HG02610 (cell line): ENCODE measurements around the gene DGKA.
A peak's percentile ranks its signal among the peaks of the same experiment; 100 is the strongest.
"Not testable (repeated sequence)": the region's sequence is repeated elsewhere in the genome, so short reads cannot be mapped to it uniquely, and the experiment has no call there.

ENCODE experiments used
- ATAC-seq: cut with Tn5 transposase; IDR thresholded peaks from one replicate; pipeline ENCODE4 v1.9.1; 2021; ENCODE audit warnings: mild to moderate bottlenecking, moderate library complexity; ENCODE audit not compliant: unreplicated experiment

DGKA gene

GRCh38 chr12:55930771-55931316, at the start of gene DGKA:
Gene DGKA (plus strand): TSS chr12:55931162. CDS start chr12:55936504, 5,342 bp downstream.
- ATAC-seq, result peak; percentile 25

- ATAC-seq, result no peak
Observed at GRCh38 chr12:55885113-55885512, 45.8 kb upstream of the DGKA start.

GRCh38 chr12:55891310-55891709, 39.7 kb upstream of the DGKA start:
- no peak for ATAC-seq

GRCh38 chr12:55893723-55894122, 37.2 kb upstream of the DGKA start:
- ATAC-seq, result no peak

- no peak for ATAC-seq
Observed at GRCh38 chr12:55899082-55899481, 31.9 kb upstream of the DGKA start.

GRCh38 chr12:55901881-55902490, 29.0 kb upstream of the DGKA start:
- no peak for ATAC-seq

GRCh38 chr12:55906056-55906455, 24.9 kb upstream of the DGKA start:
- no peak for ATAC-seq

GRCh38 chr12:55908726-55909512, 22.0 kb upstream of the DGKA start:
- ATAC-seq, result no peak

- ATAC-seq, result no peak
Observed at GRCh38 chr12:55909513-55909884, 21.5 kb upstream of the DGKA start.

- no peak for ATAC-seq
Observed at GRCh38 chr12:55912908-55913307, 18.1 kb upstream of the DGKA start.

- no peak for ATAC-seq
Observed at GRCh38 chr12:55915482-55915859, 15.5 kb upstream of the DGKA start.

GRCh38 chr12:55919032-55919431, 11.9 kb upstream of the DGKA start:
- not testable (repeated sequence) for ATAC-seq

- no peak for ATAC-seq
Observed at GRCh38 chr12:55922126-55922525, 8.8 kb upstream of the DGKA start.

GRCh38 chr12:55923648-55924047, 7.3 kb upstream of the DGKA start:
- not testable (repeated sequence) for ATAC-seq

GRCh38 chr12:55925371-55925770, 5.6 kb upstream of the DGKA start:
- ATAC-seq, result no peak

GRCh38 chr12:55925870-55926737, 4.9 kb upstream of the DGKA start:
- ATAC-seq, result no peak

GRCh38 chr12:55926738-55927587, 4.0 kb upstream of the DGKA start:
- peak; percentile 40 for ATAC-seq

GRCh38 chr12:55927588-55928502, 3.1 kb upstream of the DGKA start, which contains the start of gene PYM1:
Gene PYM1 (minus strand): TSS chr12:55927894. CDS start chr12:55927761, 133 bp downstream.
- peak; percentile 30 for ATAC-seq

- ATAC-seq, result peak; percentile 37
Observed at GRCh38 chr12:55929306-55929791, 1.6 kb upstream of the DGKA start.
